ENCODE measurements around the gene TWSG1.

The TWSG1 gene

DNA sequence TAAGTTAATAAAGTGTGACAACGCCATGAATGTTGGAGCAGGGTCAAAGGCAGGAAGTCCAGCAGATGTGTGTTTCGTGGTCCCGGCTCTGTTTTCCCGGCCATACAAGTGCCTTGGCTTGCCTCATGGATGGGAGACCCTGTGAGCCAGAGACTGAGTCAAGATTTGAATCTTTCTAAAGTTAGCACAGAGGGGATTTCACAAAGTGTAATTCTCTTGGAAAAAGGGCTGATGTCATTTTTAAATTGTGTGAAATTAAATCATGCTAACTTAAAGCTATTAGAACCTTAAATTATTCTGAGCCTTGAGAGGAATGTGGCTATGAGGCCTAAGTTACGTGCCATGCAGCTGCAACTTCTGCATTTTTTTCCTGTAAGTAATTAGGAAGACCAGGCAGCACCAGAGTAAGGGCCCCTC, 102.5 kb downstream of the TWSG1 start:
- TF ChIP-seq GATA2 (IDR thresholded peaks at IDR 0.05; ENCODE audit: low read depth, low read length), result no peak
- no peak for TF ChIP-seq GATA3 (IDR thresholded peaks at IDR 0.05; ENCODE audit: low read depth, low read length)

DNA sequence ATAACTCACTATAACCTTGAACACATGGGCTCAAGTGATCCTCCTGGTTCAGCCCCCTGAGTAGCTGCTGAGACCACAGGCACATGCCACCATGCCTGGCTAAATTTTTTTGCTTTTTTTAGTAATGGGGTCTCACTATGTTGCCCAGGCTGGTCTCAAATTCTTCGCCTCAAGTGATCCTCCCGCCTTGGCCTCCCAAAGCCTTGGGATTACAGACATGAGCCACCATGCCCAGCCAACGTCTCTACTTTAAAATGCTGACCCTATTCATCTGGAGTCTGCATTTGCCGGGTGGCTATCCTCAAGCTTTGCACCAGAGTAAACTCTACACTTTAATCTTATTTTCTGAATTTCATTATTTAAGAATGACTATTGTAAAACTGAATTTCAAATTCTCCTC, 103.1 kb downstream of the TWSG1 start:
- TF ChIP-seq GATA3 (IDR thresholded peaks at IDR 0.05; ENCODE audit: low read depth, low read length) (no peak), GATA2 (IDR thresholded peaks at IDR 0.05; ENCODE audit: low read depth, low read length) (no peak)

DNA sequence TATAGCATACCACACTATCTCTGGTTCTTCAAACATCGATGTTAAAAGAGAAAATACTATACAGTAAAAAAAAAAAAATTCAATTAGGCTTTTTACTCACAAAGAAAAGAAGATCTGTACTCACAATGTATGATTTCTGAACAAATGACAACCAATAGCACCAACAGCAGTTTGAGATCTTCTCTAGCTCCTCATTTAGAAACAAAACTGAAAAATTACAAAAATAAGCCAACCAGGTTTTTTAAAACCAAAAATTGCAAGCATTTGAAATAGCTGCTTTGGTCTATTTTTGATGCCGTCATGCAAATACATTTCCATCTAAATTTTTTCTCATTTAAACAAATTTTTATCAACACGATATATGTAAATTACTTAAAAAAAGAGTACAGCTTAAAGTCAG, 106.5 kb downstream of the TWSG1 start:
- TF ChIP-seq GATA2 (IDR thresholded peaks at IDR 0.05; ENCODE audit: low read depth, low read length) (no peak), GATA3 (IDR thresholded peaks at IDR 0.05; ENCODE audit: low read depth, low read length) (no peak)

DNA sequence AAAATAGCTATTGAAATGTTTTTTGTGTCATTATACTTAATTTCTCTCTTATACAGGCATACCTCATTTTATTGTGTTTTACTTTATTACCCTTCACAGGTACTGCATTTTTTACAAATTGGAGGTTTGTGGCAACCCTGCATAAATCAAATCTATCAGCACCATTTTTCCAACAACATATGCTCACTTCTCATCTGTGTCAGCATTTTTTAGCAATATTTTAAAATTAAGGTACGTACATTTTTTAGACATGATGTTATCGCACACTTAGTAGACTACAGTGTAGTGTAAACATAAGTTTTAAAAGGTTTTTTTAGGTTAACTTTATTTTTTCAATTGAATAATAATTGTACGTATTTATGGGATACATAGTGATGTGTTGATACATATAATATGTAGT, 110.0 kb downstream of the TWSG1 start:
- TF ChIP-seq GATA3 (IDR thresholded peaks at IDR 0.05; ENCODE audit: low read depth, low read length) (no peak), GATA2 (IDR thresholded peaks at IDR 0.05; ENCODE audit: low read depth, low read length) (no peak)

DNA sequence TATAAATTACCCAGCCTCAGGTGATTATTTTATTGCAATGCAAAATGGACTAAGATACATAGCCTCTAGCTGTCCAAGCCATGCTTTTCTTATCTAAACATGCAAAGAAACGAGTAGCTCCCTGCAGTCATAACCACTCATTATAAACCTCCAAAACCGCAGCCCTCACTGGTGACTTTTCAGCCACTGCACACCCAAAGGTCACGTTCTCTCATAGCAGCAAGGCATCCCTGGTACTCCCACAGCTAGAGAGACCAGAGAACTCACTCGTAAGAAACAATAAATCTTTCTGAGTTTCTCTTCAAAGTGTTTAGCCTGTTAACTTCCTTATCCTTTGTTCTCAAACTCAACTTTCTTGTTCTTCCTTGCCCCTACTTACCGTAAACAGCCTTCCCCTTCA, 112.3 kb downstream of the TWSG1 start:
- no peak for TF ChIP-seq GATA2 (IDR thresholded peaks at IDR 0.05; ENCODE audit: low read depth, low read length)
- no peak for TF ChIP-seq GATA3 (IDR thresholded peaks at IDR 0.05; ENCODE audit: low read depth, low read length)

DNA sequence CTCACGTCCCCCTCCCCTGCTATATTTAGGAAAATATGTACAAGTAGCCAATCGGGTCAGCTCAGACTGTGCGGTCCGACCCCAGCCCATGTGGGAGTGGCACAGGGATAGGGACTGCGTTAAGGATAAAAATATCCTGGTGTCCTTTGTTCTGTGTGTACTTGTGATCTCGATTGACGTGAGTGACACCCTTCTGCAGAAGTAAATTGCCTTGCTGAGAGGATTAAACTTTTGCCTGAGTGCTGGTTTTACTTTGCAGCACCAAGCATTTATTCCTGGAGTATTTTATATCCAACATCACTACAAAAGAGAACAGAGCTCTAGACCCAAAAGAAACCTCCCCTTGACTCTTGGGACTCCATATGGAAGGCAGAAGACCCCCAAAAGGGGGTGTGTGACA, 112.8 kb downstream of the TWSG1 start:
- TF ChIP-seq GATA2 (IDR thresholded peaks at IDR 0.05; ENCODE audit: low read depth, low read length) (no peak), GATA3 (IDR thresholded peaks at IDR 0.05; ENCODE audit: low read depth, low read length) (no peak)

DNA sequence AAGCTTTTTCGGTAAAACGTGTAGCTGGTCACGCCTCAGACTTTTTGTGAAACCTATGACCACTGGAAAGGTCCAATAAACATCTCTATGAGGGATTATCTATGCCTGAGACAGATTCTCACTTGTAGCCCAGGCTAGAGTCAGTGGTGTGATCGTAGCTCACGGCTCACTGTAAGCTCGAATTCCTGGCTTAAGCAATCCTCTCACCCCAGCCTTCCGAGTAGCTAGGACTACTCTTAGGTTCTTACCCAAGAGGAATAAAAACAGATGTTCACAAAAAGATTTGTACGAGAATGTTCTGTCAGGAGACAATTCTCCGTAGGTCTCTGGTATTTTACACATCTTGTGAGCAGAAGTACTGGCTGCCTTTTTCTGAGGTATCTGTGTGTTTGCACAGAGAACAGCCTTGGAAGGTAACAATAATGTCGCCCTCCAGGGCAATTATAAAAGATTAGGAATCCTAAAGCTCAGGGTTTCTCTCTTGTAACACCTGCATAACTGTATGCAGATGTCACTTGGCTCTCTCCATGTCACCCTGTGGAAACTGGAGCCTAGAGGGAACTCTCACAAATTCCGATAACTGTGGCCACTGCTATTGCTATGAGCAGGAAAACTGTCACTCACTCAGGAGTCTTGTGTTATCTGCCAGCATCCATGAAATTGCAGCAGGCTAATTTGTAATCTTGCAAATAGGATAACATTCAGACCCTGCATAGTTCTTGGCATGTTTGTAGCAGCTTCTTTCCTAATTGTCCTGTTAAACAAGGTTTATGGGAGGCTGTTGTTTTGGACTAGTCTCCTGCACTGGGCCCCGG, 115.2 kb downstream of the TWSG1 start:
- TF ChIP-seq GATA2 (IDR thresholded peaks at IDR 0.05; ENCODE audit: low read depth, low read length), result no peak
- TF ChIP-seq GATA3 (IDR thresholded peaks at IDR 0.05; ENCODE audit: low read depth, low read length), result no peak
